HepG2 (cell line): Measurements from ENCODE around the gene ANTKMT. TPM values are rescaled to one million over a fixed set of nuclear protein-coding genes. Genes with fewer than 3 reads are reported as not detected.
A peak's percentile ranks its signal among the peaks of the same experiment; 100 is the strongest.

ENCODE experiments used
- ATAC-seq: fragments of 200-7000 bp; cut with Tn5 transposase; 3 replicates; pipeline ENCODE4 v1.9.1; 2020; ENCODE audit warnings: mild to moderate bottlenecking, moderate library complexity
- BruUV-seq: library from RNA; stranded (reverse); fragments of 400-500 nt; replicated peaks from 2 replicates; lab custom pipeline; 2021; lab: Mats Ljungman, UMichigan
- CTCF ChIA-PET: fragments of 300-600 bp; formaldehyde crosslinking; extraction: SDS; loops from one replicate; lab custom pipeline; 2021; ENCODE audit warnings: low total read pairs, inconsistent platforms, low intra/inter-chr PET ratio; lab: Yijun Ruan, JAX
- POLR2A ChIA-PET: fragments of 350-600 bp; sonication (Branson Sonifier 250); formaldehyde crosslinking; loops from one replicate; lab custom pipeline; 2020; ENCODE audit warnings: antibody characterized with exemption, inconsistent platforms; lab: Yijun Ruan, JAX
- DNase-seq: peaks from one replicate; pipeline ENCODE4 v3.0.0-alpha.2; 2015; ENCODE audit warnings: low spot score
- FAIRE-seq: peaks from 3 replicates; lab custom pipeline; 2011; peaks lifted over from hg19 to GRCh38; lab: Jason Lieb, UNC
- H2AFZ ChIP-seq: one replicate; pipeline ENCODE4 v1.6.1; 2011; ENCODE audit warnings: low read length, inconsistent platforms
- H3K27ac ChIP-seq: fragments of 300-600 bp; 3 replicates; pipeline ENCODE4 v1.8.0; 2011; ENCODE audit warnings: mixed run types, mild to moderate bottlenecking, mixed read lengths, low read length, inconsistent platforms; ENCODE audit not compliant: insufficient read depth; ENCODE audit errors: extremely low read length
- H3K27me3 ChIP-seq, 2 experiments: fragments of 200-600 bp in 1 of 2; 2 replicates in 1 of 2; 3 replicates in 1 of 2; pipeline versions ENCODE4 v1.6.0 to v1.8.0; 2011; ENCODE audit warnings: low read length in 2 of 2, mild to moderate bottlenecking in 2 of 2, moderate library complexity in 2 of 2, inconsistent platforms in 1 of 2; ENCODE audit not compliant: insufficient read depth in 2 of 2, control insufficient read depth in 1 of 2
- H3K36me3 ChIP-seq, 2 experiments: fragments of 200-600 bp in 1 of 2; replicated peaks in 1 of 2; 2 replicates in 1 of 2; 3 replicates in 1 of 2; pipeline versions ENCODE4 v1.5.1 to v1.8.0; 2011; ENCODE audit warnings: low read length in 2 of 2, inconsistent platforms in 1 of 2; ENCODE audit not compliant: insufficient read depth in 2 of 2, control insufficient read depth in 1 of 2
- H3K4me1 ChIP-seq: 2 replicates; pipeline ENCODE4 v1.5.1; 2012; ENCODE audit warnings: low read length, inconsistent platforms; ENCODE audit not compliant: insufficient read depth
- H3K4me2 ChIP-seq: 2 replicates; pipeline ENCODE4 v1.6.0; 2011; ENCODE audit warnings: low read depth, low read length, inconsistent platforms
- H3K4me3 ChIP-seq, 3 experiments: fragments of 200-600 bp in 1 of 3; sonication (generic), shearing (Covaris generic) in 1 of 3; replicated peaks in 1 of 3; 2 replicates each; pipeline ENCODE4 v1.5.1; 2011 to 2016; ENCODE audit warnings: low read length in 3 of 3, inconsistent platforms in 2 of 3, low read depth in 2 of 3, mild to moderate bottlenecking in 2 of 3, control low read depth in 1 of 3, mixed read lengths in 1 of 3; ENCODE audit not compliant: insufficient read depth in 1 of 3
- H3K79me2 ChIP-seq: one replicate; pipeline ENCODE4 v1.6.1; 2011; ENCODE audit warnings: low read length, inconsistent platforms; ENCODE audit not compliant: insufficient read depth
- H3K9ac ChIP-seq: 2 replicates; pipeline ENCODE4 v1.6.0; 2011; ENCODE audit warnings: mild to moderate bottlenecking, low read depth, low read length, inconsistent platforms; ENCODE audit not compliant: insufficient read depth
- H3K9me3 ChIP-seq: 2 replicates; pipeline ENCODE4 v1.5.1; 2012; ENCODE audit warnings: mild to moderate bottlenecking, low read length
- H4K20me1 ChIP-seq: 2 replicates; pipeline ENCODE4 v1.6.0; 2011; ENCODE audit warnings: inconsistent platforms, mild to moderate bottlenecking, low read length, moderate library complexity; ENCODE audit not compliant: insufficient read depth
- BORCS8-MEF2B ChIP-seq: sonication (generic); formaldehyde crosslinking; IDR thresholded peaks from 2 replicates; pipeline ENCODE4 v1.8.0; 2022; ENCODE audit warnings: mild to moderate bottlenecking, missing genetic modification reagents
- IKZF1 ChIP-seq: fragments of 450-650 bp; IDR thresholded peaks from 2 replicates; pipeline ENCODE4 v1.7.1; 2016
- THAP11 ChIP-seq: IDR thresholded peaks from 2 replicates; pipeline ENCODE4 v1.6.1; 2016; ENCODE audit warnings: missing biosample characterization, missing genetic modification reagents
- ZFP1 ChIP-seq: IDR thresholded peaks from 2 replicates; pipeline ENCODE4 v1.6.1; 2016
- ZKSCAN8 ChIP-seq: IDR thresholded peaks from 2 replicates; pipeline ENCODE4 v1.6.1; 2016; ENCODE audit warnings: borderline replicate concordance, missing genetic modification reagents, missing compliant biosample characterization
- ZNF484 ChIP-seq: sonication (generic); formaldehyde crosslinking; IDR thresholded peaks from 2 replicates; pipeline ENCODE4 v1.5.1; 2020; ENCODE audit warnings: mild to moderate bottlenecking, low read depth, missing genetic modification reagents, borderline replicate concordance
- WGBS: methylation state at CpG from one replicate; pipeline ENCODE4 v1.1.6; 2017; ENCODE audit warnings: low lambda C conversion rate; 5-methylcytosine and 5-hydroxymethylcytosine counted together
- in situ Hi-C: cut with HindIII; loops from 2 replicates; pipeline ENCODE4 v1.10.0; 2017; ENCODE audit warnings: low pct_unique_long_range_greater_than_20kb; ENCODE audit not compliant: extremely low pct_ligation_motif_present
- intact Hi-C: fragments of 100-400 bp; cut with micrococcal nuclease; formaldehyde crosslinking; loops from one replicate; pipeline ENCODE4 v1.10.0; 2022; ENCODE audit not compliant: unreplicated experiment
- polyA plus RNA-seq, 8 experiments: library from polyadenylated mRNA; depleted of rRNA in 3 of 8; stranded (reverse) in 7 of 8; unstranded in 1 of 8; fragments of >200 nt; fragmentation: Illumina TruSeq in 4 of 8; extraction: Trizol in 4 of 8; gene quantifications; 2 replicates each; pipeline versions ENCODE4 v1.2.1 to v1.2.3, GENCODE V29; 2011 to 2016; ENCODE audit warnings: low read depth in 4 of 8, missing spikeins in 1 of 8, mixed read lengths in 1 of 8; ENCODE audit not compliant: insufficient read depth in 1 of 8
- total RNA-seq, 5 experiments: library from RNA; depleted of rRNA; stranded (reverse); fragments of >200 nt; fragmentation: Illumina TruSeq; extraction: Trizol; gene quantifications; 2 replicates each; pipeline ENCODE4 v1.2.3, GENCODE V29; 2016; ENCODE audit warnings: low read depth in 1 of 5
- TF ChIP-seq, protein P1 (sequence below): sonication (generic); formaldehyde crosslinking; IDR thresholded peaks from 2 replicates; pipeline ENCODE4 v1.9.0; 2021; ENCODE audit warnings: missing genetic modification reagents, borderline replicate concordance
- TF ChIP-seq, protein P2 (sequence below): sonication (generic); formaldehyde crosslinking; IDR thresholded peaks from 2 replicates; pipeline ENCODE4 v1.8.0; 2023; ENCODE audit warnings: mild to moderate bottlenecking, missing genetic modification reagents

ANTKMT gene
- total and polyA plus RNA-seq, 2 of the 13 experiments (the other 11 are each of a cell fraction or from before 2014, with no cell fraction given): 7.5 to 47.8 TPM

DNA sequence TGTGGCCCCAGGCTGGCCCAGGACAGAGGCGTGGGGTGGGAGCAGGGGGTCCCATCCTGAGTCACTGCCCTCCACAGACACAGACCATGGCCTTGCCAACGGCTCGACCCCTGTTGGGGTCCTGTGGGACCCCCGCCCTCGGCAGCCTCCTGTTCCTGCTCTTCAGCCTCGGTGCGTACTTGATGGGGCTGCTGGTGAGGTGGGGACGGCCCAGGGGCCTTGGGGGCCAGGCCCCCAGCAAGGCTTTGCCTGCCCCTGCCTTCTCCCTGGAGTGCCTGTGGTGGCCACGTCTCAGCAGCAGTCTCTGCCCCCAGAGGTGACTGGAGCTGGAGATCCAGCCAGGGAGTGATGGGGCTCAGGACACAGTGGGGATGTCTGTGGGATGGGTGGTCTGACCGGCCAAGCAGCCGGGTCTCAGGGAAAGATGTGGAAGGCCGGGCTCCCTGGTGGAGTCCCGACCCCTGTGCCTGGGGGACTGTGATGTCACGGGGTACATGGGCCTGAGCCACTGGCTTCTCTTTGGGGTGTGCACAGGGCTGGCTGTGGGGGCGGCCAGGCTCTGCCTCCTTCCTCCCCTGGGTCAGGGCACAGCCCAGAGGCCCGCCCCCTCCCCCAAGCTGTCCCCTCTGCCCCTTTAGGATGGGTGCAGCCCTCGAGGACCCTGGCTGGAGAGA, 41.8 kb downstream of the ANTKMT start:
- POLR2A ChIA-PET: interaction anchor here (2.0 kb wide), 1 partner anchor 42 kb away, joined by 18 read pairs; the partner anchor contains the start of gene ANTKMT
- H3K4me1 ChIP-seq: peaks cover 32% of the 10 kb centered on the region
- H4K20me1 ChIP-seq: no peaks in the 10 kb centered on the region
- H3K9ac ChIP-seq: no peak overlapping the region
- no peaks in the 10 kb centered on the region for H3K9me3 ChIP-seq
- ATAC-seq (no peak), FAIRE-seq (no peak)
- no peak overlapping the region for H3K4me3 ChIP-seq
- no peaks in the 10 kb centered on the region for H3K36me3 ChIP-seq
- no peaks in the 10 kb centered on the region for H3K79me2 ChIP-seq
- 83% methylated on average over 5 of the region's 17 CpGs for WGBS
- peaks cover 3 to 8% of the 10 kb centered on the region in 2 experiments; a peak in 4 of 5 replicates for H3K27me3 ChIP-seq
- BruUV-seq: no TSS peak
- intact Hi-C loops (no loop called here), in situ Hi-C loops (no loop called here)
- H2AFZ ChIP-seq: no peak overlapping the region
- TF ChIP-seq BORCS8-MEF2B (CRISPR knock-in tag) (no peak), ZKSCAN8 (no peak), ZFP1 (no peak), THAP11 (CRISPR knock-in tag) (no peak), IKZF1 (no peak), ZNF484 (CRISPR knock-in tag) (no peak)
- TF ChIP-seq, protein P1, sequence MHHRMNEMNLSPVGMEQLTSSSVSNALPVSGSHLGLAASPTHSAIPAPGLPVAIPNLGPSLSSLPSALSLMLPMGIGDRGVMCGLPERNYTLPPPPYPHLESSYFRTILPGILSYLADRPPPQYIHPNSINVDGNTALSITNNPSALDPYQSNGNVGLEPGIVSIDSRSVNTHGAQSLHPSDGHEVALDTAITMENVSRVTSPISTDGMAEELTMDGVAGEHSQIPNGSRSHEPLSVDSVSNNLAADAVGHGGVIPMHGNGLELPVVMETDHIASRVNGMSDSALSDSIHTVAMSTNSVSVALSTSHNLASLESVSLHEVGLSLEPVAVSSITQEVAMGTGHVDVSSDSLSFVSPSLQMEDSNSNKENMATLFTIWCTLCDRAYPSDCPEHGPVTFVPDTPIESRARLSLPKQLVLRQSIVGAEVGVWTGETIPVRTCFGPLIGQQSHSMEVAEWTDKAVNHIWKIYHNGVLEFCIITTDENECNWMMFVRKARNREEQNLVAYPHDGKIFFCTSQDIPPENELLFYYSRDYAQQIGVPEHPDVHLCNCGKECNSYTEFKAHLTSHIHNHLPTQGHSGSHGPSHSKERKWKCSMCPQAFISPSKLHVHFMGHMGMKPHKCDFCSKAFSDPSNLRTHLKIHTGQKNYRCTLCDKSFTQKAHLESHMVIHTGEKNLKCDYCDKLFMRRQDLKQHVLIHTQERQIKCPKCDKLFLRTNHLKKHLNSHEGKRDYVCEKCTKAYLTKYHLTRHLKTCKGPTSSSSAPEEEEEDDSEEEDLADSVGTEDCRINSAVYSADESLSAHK: no peak
- TF ChIP-seq, protein P2, sequence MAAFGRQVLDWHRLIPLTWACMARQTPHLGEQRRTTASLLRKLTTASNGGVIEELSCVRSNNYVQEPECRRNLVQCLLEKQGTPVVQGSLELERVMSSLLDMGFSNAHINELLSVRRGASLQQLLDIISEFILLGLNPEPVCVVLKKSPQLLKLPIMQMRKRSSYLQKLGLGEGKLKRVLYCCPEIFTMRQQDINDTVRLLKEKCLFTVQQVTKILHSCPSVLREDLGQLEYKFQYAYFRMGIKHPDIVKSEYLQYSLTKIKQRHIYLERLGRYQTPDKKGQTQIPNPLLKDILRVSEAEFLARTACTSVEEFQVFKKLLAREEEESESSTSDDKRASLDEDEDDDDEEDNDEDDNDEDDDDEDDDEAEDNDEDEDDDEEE (CRISPR knock-in tag): no peak
- TF ChIP-seq, all 625 proteins: peak for 0
- DNase-seq: no peak
- Histone ChIP-seq H3K27ac (no peak overlapping the region), H3K4me2 (peak overlapping the region; percentile 23; the same call in 1 of the 2 replicates)
- CTCF ChIA-PET: no interaction called here
